Stimulated activated CD4-positive, alpha-beta T cell treated with anti-CD3 and anti-CD28 coated beads, TNF-alpha, amount 100 ng/mL, for 24 hours (primary cell): ENCODE data around the gene ACTBL2.

ENCODE experiments used
- DNase-seq, 3 experiments: peaks; one replicate each; pipeline ENCODE4 v3.0.0-alpha.2; 2020; ENCODE audit warnings: low read depth in 3 of 3

Gene ACTBL2

GRCh38 chr5:57448751-57449150 is 33.9 kb downstream of the ACTBL2 start:
- DNase-seq, result no peak

- DNase-seq, result no peak
Measured at GRCh38 chr5:57448287-57448686, 34.3 kb downstream of the ACTBL2 start.

- no peak for DNase-seq
Measured at GRCh38 chr5:57447658-57448057, 35.0 kb downstream of the ACTBL2 start.

- no peak for DNase-seq
Measured at GRCh38 chr5:57446966-57447365, 35.6 kb downstream of the ACTBL2 start.

GRCh38 chr5:57445705-57446037 is 36.9 kb downstream of the ACTBL2 start:
- no peak for DNase-seq

GRCh38 chr5:57445006-57445704 is 37.5 kb downstream of the ACTBL2 start:
- DNase-seq, result no peak

- no peak for DNase-seq
Measured at GRCh38 chr5:57442080-57442839, 40.4 kb downstream of the ACTBL2 start.

GRCh38 chr5:57441557-57441956 is 41.1 kb downstream of the ACTBL2 start:
- DNase-seq, result no peak

GRCh38 chr5:57439601-57440000 is 43.0 kb downstream of the ACTBL2 start:
- DNase-seq, result no peak

GRCh38 chr5:57437976-57438805 is 44.4 kb downstream of the ACTBL2 start:
- DNase-seq, result no peak

- DNase-seq, result no peak
Measured at GRCh38 chr5:57436586-57436985, 46.0 kb downstream of the ACTBL2 start.

- DNase-seq, result no peak
Measured at GRCh38 chr5:57435701-57436134, 46.9 kb downstream of the ACTBL2 start.

GRCh38 chr5:57434683-57435082 is 47.9 kb downstream of the ACTBL2 start:
- DNase-seq, result no peak

- DNase-seq, result no peak
Measured at GRCh38 chr5:57434227-57434640, 48.4 kb downstream of the ACTBL2 start.

- no peak for DNase-seq
Measured at GRCh38 chr5:57432876-57433275, 49.7 kb downstream of the ACTBL2 start.

GRCh38 chr5:57431759-57432158 is 50.9 kb downstream of the ACTBL2 start:
- no peak for DNase-seq
